ENCODE measurements around the gene PIANP. TPM values are rescaled to one million over a fixed set of nuclear protein-coding genes. Genes with fewer than 3 reads are reported as not detected.
A peak's percentile ranks its signal among the peaks of the same experiment; 100 is the strongest.
"Not testable (repeated sequence)": the region's sequence is repeated elsewhere in the genome, so short reads cannot be mapped to it uniquely, and the experiment has no call there.

The PIANP gene, protein sequence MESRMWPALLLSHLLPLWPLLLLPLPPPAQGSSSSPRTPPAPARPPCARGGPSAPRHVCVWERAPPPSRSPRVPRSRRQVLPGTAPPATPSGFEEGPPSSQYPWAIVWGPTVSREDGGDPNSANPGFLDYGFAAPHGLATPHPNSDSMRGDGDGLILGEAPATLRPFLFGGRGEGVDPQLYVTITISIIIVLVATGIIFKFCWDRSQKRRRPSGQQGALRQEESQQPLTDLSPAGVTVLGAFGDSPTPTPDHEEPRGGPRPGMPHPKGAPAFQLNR
- total RNA-seq (2014; rRNA removed; shearing (Covaris generic)): 0.15 and 0.28 TPM in 2 replicates

GRCh38 chr12:6700646-6701051 lies at the start of gene PIANP:
PIANP (minus strand) TSS chr12:6700815; CDS start chr12:6698061, 2,754 bp downstream.
- H3K36me3 ChIP-seq: no peaks in the 10 kb centered on the region
- H3K4me3 ChIP-seq: peak within 1 kb of the TSS; percentile 58
- peaks cover 4% of the 10 kb centered on the region; the same call in 1 of the 2 replicates for H3K4me1 ChIP-seq
- H3K27ac ChIP-seq: no peak within 1 kb of the TSS
- H3K27me3 ChIP-seq: peaks cover 39% of the 10 kb centered on the region
- no peaks in the 10 kb centered on the region; the same call in 1 of the 2 replicates for H3K9me3 ChIP-seq (replicated peaks)
- DNase-seq: peak; percentile 38 to 43

DNA sequence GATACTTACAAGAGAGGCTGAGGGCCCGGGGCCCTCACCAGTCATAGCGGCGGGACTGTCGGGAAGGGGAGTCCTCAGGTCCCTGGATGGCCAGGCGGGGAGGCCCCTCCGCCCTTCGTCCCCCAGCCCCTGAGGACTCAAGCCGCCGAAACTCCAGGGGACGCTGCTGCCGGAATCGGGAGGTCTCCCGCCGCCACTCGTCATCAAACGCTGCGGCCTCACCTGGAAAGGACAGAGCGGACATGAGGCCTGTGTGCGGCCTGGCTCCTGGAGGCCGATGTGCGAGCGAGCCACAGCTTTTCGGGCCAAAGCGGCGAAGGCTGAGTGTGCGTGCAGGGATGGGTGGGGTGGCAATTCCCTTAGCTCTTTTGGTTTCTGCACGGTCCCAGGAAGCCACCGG lies 48.1 kb upstream of the PIANP start:
- Histone ChIP-seq H3K27ac (no peak overlapping the region), H3K4me1 (peaks cover 5% of the 10 kb centered on the region), H3K27me3 (no peaks in the 10 kb centered on the region), H3K36me3 (peaks cover 46% of the 10 kb centered on the region), H3K4me3 (no peak overlapping the region), H3K9me3 (replicated peaks) (no peaks in the 10 kb centered on the region)
- DNase-seq: no peak

DNA sequence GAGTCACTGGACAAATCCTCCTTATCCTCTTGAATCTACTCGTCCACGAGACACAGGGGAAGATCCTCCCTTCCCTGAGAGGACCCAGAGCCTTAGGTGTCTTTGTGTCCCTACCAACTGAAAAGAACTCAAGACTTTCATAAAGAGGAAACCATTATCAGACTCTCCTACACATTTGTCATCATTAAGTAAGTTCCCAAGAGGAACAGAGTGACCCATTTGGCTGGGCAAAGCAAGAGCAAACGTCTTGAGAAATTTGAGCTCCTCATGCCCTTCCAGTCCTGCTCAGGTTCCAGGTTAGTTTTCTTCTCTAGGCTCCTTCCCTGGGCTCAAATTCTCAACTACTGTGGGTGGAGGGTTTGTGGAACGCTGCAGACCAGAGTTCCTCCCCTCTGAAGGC lies 46.6 kb upstream of the PIANP start:
- DNase-seq: no peak
- peaks cover 4% of the 10 kb centered on the region for H3K4me1 ChIP-seq
- H3K36me3 ChIP-seq: peaks cover 46% of the 10 kb centered on the region
- H3K27me3 ChIP-seq: no peaks in the 10 kb centered on the region
- no peak overlapping the region for H3K4me3 ChIP-seq
- no peaks in the 10 kb centered on the region for H3K9me3 ChIP-seq (replicated peaks)
- no peak overlapping the region for H3K27ac ChIP-seq

- H3K4me1 ChIP-seq: no peaks in the 10 kb centered on the region
- no peak overlapping the region for H3K27ac ChIP-seq
- H3K27me3 ChIP-seq: no peaks in the 10 kb centered on the region
- no peak overlapping the region for H3K4me3 ChIP-seq
- DNase-seq: no peak
- no peaks in the 10 kb centered on the region for H3K9me3 ChIP-seq (replicated peaks)
- H3K36me3 ChIP-seq: peaks cover 34% of the 10 kb centered on the region
Observed at GRCh38 chr12:6745741-6746525, 45.3 kb upstream of the PIANP start.

- H3K27ac ChIP-seq; H3K4me3 ChIP-seq; H3K27me3 ChIP-seq; H3K4me1 ChIP-seq; H3K9me3 ChIP-seq (replicated peaks); DNase-seq: not testable (repeated sequence)
- H3K36me3 ChIP-seq: peaks cover 17% of the 10 kb centered on the region
Observed at GRCh38 chr12:6743300-6743699, 42.7 kb upstream of the PIANP start.

- no peak for DNase-seq
- H3K9me3 ChIP-seq (replicated peaks): no peaks in the 10 kb centered on the region
Observed at GRCh38 chr12:6742834-6743233, 42.2 kb upstream of the PIANP start.

GRCh38 chr12:6742080-6742479 lies 41.5 kb upstream of the PIANP start:
- not testable (repeated sequence) for H3K4me3 ChIP-seq; H3K36me3 ChIP-seq; H3K27ac ChIP-seq; H3K27me3 ChIP-seq; H3K4me1 ChIP-seq; H3K9me3 ChIP-seq (replicated peaks); DNase-seq

More at GRCh38 chr12:6742834-6743233, 42.2 kb upstream of the PIANP start:
- Histone ChIP-seq H3K4me3 (no peak overlapping the region), H3K4me1 (no peaks in the 10 kb centered on the region), H3K36me3 (peaks cover 12% of the 10 kb centered on the region), H3K27me3 (no peaks in the 10 kb centered on the region), H3K27ac (no peak overlapping the region)

DNA sequence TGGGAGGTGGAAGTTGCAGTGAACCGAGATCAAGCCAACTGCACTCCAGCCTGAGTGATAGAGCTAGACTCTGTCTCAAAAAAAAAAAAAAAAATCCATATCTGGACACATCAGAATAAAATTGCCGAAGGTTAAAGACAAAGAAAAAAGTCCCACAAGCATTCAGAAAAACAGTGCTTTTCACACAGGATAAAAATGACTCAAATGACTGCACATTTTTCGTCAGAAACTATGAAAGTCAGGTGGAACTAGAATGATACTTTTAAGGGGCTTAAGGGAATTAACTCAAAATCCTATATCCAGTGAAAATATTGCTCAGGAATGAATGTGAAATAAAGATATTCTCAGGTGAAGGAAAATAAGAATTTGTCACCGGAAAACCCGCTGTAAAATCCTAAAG lies 36.1 kb upstream of the PIANP start:
- H3K27ac ChIP-seq: no peak overlapping the region
- no peak overlapping the region for H3K4me3 ChIP-seq

GRCh38 chr12:6735448-6736191 lies 35.0 kb upstream of the PIANP start:
- DNase-seq: peak in 1 of 2 experiments; percentile 19
- H3K27me3 ChIP-seq: no peaks in the 10 kb centered on the region
- no peaks in the 10 kb centered on the region for H3K9me3 ChIP-seq (replicated peaks)
- H3K36me3 ChIP-seq: peaks cover 7% of the 10 kb centered on the region
- no peak overlapping the region for H3K4me3 ChIP-seq
- no peaks in the 10 kb centered on the region for H3K4me1 ChIP-seq
- H3K27ac ChIP-seq: no peak overlapping the region

More for the DNA sequence above, 36.1 kb upstream of the PIANP start:
- Histone ChIP-seq H3K4me1 (no peaks in the 10 kb centered on the region), H3K9me3 (replicated peaks) (no peaks in the 10 kb centered on the region), H3K36me3 (no peaks in the 10 kb centered on the region), H3K27me3 (no peaks in the 10 kb centered on the region)
- DNase-seq: no peak

GRCh38 chr12:6734506-6735387 lies 34.1 kb upstream of the PIANP start:
- no peak for DNase-seq
- H3K27ac ChIP-seq: no peak overlapping the region
- no peak overlapping the region for H3K4me3 ChIP-seq
- no peaks in the 10 kb centered on the region for H3K27me3 ChIP-seq
- no peaks in the 10 kb centered on the region for H3K4me1 ChIP-seq
- H3K9me3 ChIP-seq (replicated peaks): no peaks in the 10 kb centered on the region
- H3K36me3 ChIP-seq: peaks cover 14% of the 10 kb centered on the region

DNA sequence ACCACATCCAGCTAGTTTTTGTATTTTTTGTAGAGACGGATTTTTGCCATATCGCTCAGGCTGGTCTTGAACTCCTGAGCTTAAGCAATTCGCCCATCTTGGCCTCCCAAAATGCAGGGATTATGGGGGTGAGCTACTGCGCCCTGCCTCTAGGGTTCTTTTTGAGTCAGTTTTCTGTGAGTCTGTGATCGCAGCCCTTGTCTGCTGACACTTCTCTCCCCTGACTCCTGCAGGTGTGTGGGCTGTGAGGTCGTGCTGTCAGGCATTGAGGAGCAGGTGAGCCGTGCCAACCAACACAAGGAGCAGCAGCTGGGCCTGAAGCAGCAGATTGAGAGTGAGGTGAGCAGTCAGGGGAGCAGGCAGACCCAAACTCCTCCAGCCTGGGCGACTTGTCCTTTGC lies 29.6 kb upstream of the PIANP start:
- H3K27ac ChIP-seq: no peak overlapping the region
- peaks cover 14% of the 10 kb centered on the region for H3K36me3 ChIP-seq
- no peaks in the 10 kb centered on the region for H3K9me3 ChIP-seq (replicated peaks)
- no peak for DNase-seq
- no peaks in the 10 kb centered on the region for H3K4me1 ChIP-seq
- H3K4me3 ChIP-seq: no peak overlapping the region
- no peaks in the 10 kb centered on the region for H3K27me3 ChIP-seq

GRCh38 chr12:6729186-6729585 lies 28.6 kb upstream of the PIANP start:
- no peaks in the 10 kb centered on the region for H3K27me3 ChIP-seq
- no peaks in the 10 kb centered on the region for H3K4me1 ChIP-seq
- no peak overlapping the region for H3K27ac ChIP-seq
- H3K9me3 ChIP-seq (replicated peaks): no peaks in the 10 kb centered on the region
- DNase-seq: no peak
- no peak overlapping the region for H3K4me3 ChIP-seq
- H3K36me3 ChIP-seq: peaks cover 14% of the 10 kb centered on the region

GRCh38 chr12:6725350-6725749 lies 24.7 kb upstream of the PIANP start:
- Histone ChIP-seq H3K4me3 (no peak overlapping the region), H3K9me3 (replicated peaks) (no peaks in the 10 kb centered on the region), H3K4me1 (peaks cover 4% of the 10 kb centered on the region; the same call in 1 of the 2 replicates), H3K27me3 (no peaks in the 10 kb centered on the region), H3K27ac (no peak overlapping the region), H3K36me3 (peaks cover 4% of the 10 kb centered on the region)
- DNase-seq: no peak

DNA sequence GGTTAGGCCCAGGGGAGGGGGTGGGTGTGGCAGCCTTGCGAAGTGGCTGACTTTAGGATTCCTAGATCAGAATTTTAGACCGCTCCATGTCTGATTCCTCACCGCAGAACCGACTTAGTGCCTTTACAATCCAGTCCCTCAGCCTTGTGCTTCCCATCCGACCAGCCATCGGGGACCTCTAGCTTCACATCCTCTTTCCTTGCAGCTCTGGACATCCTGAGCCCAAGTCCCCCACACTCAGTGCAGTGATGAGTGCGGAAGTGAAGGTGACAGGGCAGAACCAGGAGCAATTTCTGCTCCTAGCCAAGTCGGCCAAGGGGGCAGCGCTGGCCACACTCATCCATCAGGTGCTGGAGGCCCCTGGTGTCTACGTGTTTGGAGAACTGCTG lies 23.8 kb upstream of the PIANP start:
- DNase-seq: peak in 1 of 2 experiments; percentile 21
- peaks cover 4% of the 10 kb centered on the region; the same call in 1 of the 2 replicates for H3K4me1 ChIP-seq
- H3K36me3 ChIP-seq: no peaks in the 10 kb centered on the region
- no peaks in the 10 kb centered on the region for H3K27me3 ChIP-seq
- H3K4me3 ChIP-seq: peak overlapping the region; percentile 61
- no peaks in the 10 kb centered on the region for H3K9me3 ChIP-seq (replicated peaks)
- H3K27ac ChIP-seq: peak overlapping the region; percentile 79

Measured in SJCRH30 (cell line).